NCI-H187 (cell line): ENCODE results near the gene SCGB1D1.

ENCODE experiments used
- DNase-seq, 2 experiments: peaks; one replicate each; lab custom pipeline; 2025; lab: John Stamatoyannopoulos, UW

SCGB1D1 gene

GRCh38 chr11:62190011-62190410 lies at the start of gene SCGB1D1:
TSS of gene SCGB1D1 (plus strand) at chr11:62190216. CDS start at chr11:62190285, 69 bp downstream.
- DNase-seq: no peak

- DNase-seq: no peak
Observed at GRCh38 chr11:62140304-62141110, 49.5 kb upstream of the SCGB1D1 start.

GRCh38 chr11:62141111-62142042 lies 48.6 kb upstream of the SCGB1D1 start:
- no peak for DNase-seq

GRCh38 chr11:62142043-62142375 lies 48.0 kb upstream of the SCGB1D1 start:
- DNase-seq: no peak

- DNase-seq: no peak
Observed at GRCh38 chr11:62142921-62143320, 47.1 kb upstream of the SCGB1D1 start.

- DNase-seq: no peak
Observed at GRCh38 chr11:62143727-62144126, 46.3 kb upstream of the SCGB1D1 start.

GRCh38 chr11:62144641-62145255 lies 45.3 kb upstream of the SCGB1D1 start:
- no peak for DNase-seq

GRCh38 chr11:62145261-62145871 lies 44.6 kb upstream of the SCGB1D1 start:
- DNase-seq: no peak

- no peak for DNase-seq
Observed at GRCh38 chr11:62146476-62147200, 43.4 kb upstream of the SCGB1D1 start.

GRCh38 chr11:62147545-62147944 lies 42.5 kb upstream of the SCGB1D1 start:
- no peak for DNase-seq

GRCh38 chr11:62148271-62148980 lies 41.6 kb upstream of the SCGB1D1 start:
- no peak for DNase-seq

- DNase-seq: no peak
Observed at GRCh38 chr11:62149986-62150886, 39.8 kb upstream of the SCGB1D1 start.

GRCh38 chr11:62150887-62151736 lies 38.9 kb upstream of the SCGB1D1 start:
- DNase-seq: no peak

- DNase-seq: no peak
Observed at GRCh38 chr11:62151737-62152102, 38.3 kb upstream of the SCGB1D1 start.

- DNase-seq: no peak
Observed at GRCh38 chr11:62152245-62153086, 37.5 kb upstream of the SCGB1D1 start.

GRCh38 chr11:62153087-62153395 lies 37.0 kb upstream of the SCGB1D1 start:
- DNase-seq: no peak

- DNase-seq: no peak
Observed at GRCh38 chr11:62153617-62154016, 36.4 kb upstream of the SCGB1D1 start.

GRCh38 chr11:62157603-62158002 lies 32.4 kb upstream of the SCGB1D1 start:
- DNase-seq: no peak
